Measurements from ENCODE around the gene NENF. TPM values are rescaled to one million over a fixed set of nuclear protein-coding genes. Genes with fewer than 3 reads are reported as not detected.

NENF gene
- total RNA-seq, 1 donor from 2014 or later: 24.1 TPM

- no peak overlapping the region for H3K27ac Mint-ChIP-seq
- TF ChIP-seq, protein P1, sequence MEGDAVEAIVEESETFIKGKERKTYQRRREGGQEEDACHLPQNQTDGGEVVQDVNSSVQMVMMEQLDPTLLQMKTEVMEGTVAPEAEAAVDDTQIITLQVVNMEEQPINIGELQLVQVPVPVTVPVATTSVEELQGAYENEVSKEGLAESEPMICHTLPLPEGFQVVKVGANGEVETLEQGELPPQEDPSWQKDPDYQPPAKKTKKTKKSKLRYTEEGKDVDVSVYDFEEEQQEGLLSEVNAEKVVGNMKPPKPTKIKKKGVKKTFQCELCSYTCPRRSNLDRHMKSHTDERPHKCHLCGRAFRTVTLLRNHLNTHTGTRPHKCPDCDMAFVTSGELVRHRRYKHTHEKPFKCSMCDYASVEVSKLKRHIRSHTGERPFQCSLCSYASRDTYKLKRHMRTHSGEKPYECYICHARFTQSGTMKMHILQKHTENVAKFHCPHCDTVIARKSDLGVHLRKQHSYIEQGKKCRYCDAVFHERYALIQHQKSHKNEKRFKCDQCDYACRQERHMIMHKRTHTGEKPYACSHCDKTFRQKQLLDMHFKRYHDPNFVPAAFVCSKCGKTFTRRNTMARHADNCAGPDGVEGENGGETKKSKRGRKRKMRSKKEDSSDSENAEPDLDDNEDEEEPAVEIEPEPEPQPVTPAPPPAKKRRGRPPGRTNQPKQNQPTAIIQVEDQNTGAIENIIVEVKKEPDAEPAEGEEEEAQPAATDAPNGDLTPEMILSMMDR (IDR thresholded peaks at IDR 0.05): no peak
Observed at GRCh38 chr1:212437179-212437798, 4.6 kb downstream of the NENF start.

GRCh38 chr1:212438831-212439237 lies 6.1 kb downstream of the NENF start:
- Mint-ChIP-seq H3K27ac (no peak overlapping the region), H3K4me1 (peaks cover 10% of the 10 kb centered on the region), H3K4me3 (no peak overlapping the region), H3K9me3 (no peaks in the 10 kb centered on the region), H3K36me3 (ENCODE audit: low read depth) (peaks cover 9% of the 10 kb centered on the region), H3K27me3 (no peaks in the 10 kb centered on the region)
- ATAC-seq (ENCODE audit: low read depth) (no peak), DNase-seq (no peak)
- ChIA-PET CTCF (no interaction called here), POLR2A (no interaction called here)
- intact Hi-C loops (cut with micrococcal nuclease): loop anchor here (10.0 kb wide), 1 partner anchor 924 kb away; no protein-coding TSS in a partner anchor
- TF ChIP-seq, protein P1 (IDR thresholded peaks at IDR 0.05): no peak

More at GRCh38 chr1:212437179-212437798, 4.6 kb downstream of the NENF start:
- Mint-ChIP-seq H3K27me3 (no peaks in the 10 kb centered on the region), H3K36me3 (ENCODE audit: low read depth) (peaks cover 2% of the 10 kb centered on the region), H3K4me3 (no peak overlapping the region), H3K4me1 (peaks cover 18% of the 10 kb centered on the region), H3K9me3 (no peaks in the 10 kb centered on the region)
- POLR2A ChIA-PET: no interaction called here
- no peak for DNase-seq
- intact Hi-C loops (cut with micrococcal nuclease): loop anchor here (10.0 kb wide), 1 partner anchor 922 kb away; no protein-coding TSS in a partner anchor
- CTCF ChIA-PET: interaction anchor here (0.7 to 1.6 kb wide), 2 partner anchors 18 to 228 kb away, joined by 3 to 6 read pairs; no protein-coding TSS in a partner anchor
- ATAC-seq (ENCODE audit: low read depth): no peak

DNA sequence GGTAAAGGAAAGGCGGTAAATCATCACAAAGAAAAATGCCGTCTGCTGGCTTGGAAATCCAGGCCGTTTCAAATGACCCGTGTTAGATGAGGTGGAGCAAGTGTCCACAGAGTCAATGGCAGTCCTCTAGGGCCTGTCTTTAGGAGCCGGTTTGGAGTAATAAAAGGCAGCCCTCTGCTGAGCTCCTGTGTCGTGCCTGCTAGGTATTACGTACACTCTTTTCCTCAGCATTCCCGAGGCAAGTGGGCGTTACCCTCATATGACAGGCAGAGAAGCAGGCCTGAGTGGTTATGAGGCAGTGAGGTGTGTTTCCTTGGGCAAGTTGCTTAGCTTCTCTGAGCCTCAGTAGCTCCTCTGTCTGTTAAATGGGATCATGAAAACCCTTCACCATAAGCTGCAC lies 7.7 kb downstream of the NENF start:
- H3K27ac Mint-ChIP-seq: no peak overlapping the region
- intact Hi-C loops (cut with micrococcal nuclease): no loop called here
- no peak overlapping the region for H3K4me3 Mint-ChIP-seq
- no peak for DNase-seq
- peaks cover 19% of the 10 kb centered on the region for H3K36me3 Mint-ChIP-seq (ENCODE audit: low read depth)
- H3K9me3 Mint-ChIP-seq: no peaks in the 10 kb centered on the region
- POLR2A ChIA-PET: no interaction called here
- TF ChIP-seq, protein P1 (IDR thresholded peaks at IDR 0.05): no peak
- no peaks in the 10 kb centered on the region for H3K27me3 Mint-ChIP-seq
- H3K4me1 Mint-ChIP-seq: peaks cover 4% of the 10 kb centered on the region
- ATAC-seq (ENCODE audit: low read depth): no peak
- CTCF ChIA-PET: no interaction called here

- intact Hi-C loops (cut with micrococcal nuclease): no loop called here
- no peak for DNase-seq
- no peaks in the 10 kb centered on the region for H3K27me3 Mint-ChIP-seq
- ChIA-PET CTCF (interaction anchor here (2.6 kb wide), 1 partner anchor 14 kb away, joined by 9 read pairs; no protein-coding TSS in a partner anchor), POLR2A (no interaction called here)
- ATAC-seq (ENCODE audit: low read depth): no peak
- no peaks in the 10 kb centered on the region for H3K9me3 Mint-ChIP-seq
- H3K27ac Mint-ChIP-seq: no peak overlapping the region
- no peak overlapping the region for H3K4me3 Mint-ChIP-seq
- TF ChIP-seq, protein P1 (IDR thresholded peaks at IDR 0.05): no peak
- peaks cover 35% of the 10 kb centered on the region for H3K36me3 Mint-ChIP-seq (ENCODE audit: low read depth)
- peaks cover 4% of the 10 kb centered on the region for H3K4me1 Mint-ChIP-seq
Observed at GRCh38 chr1:212442408-212442807, 9.7 kb downstream of the NENF start.

- POLR2A ChIA-PET: no interaction called here
- TF ChIP-seq, protein P1 (IDR thresholded peaks at IDR 0.05): no peak
- DNase-seq: no peak
- Mint-ChIP-seq H3K4me1 (no peaks in the 10 kb centered on the region), H3K4me3 (no peak overlapping the region), H3K9me3 (no peaks in the 10 kb centered on the region), H3K27me3 (no peaks in the 10 kb centered on the region), H3K36me3 (ENCODE audit: low read depth) (peaks cover 34% of the 10 kb centered on the region), H3K27ac (no peak overlapping the region)
- intact Hi-C loops (cut with micrococcal nuclease): no loop called here
- CTCF ChIA-PET: no interaction called here
- no peak for ATAC-seq (ENCODE audit: low read depth)
Observed at GRCh38 chr1:212446333-212446732, 13.6 kb downstream of the NENF start.
